IPS-20b (cell line): ENCODE results near the gene CUX1.

Experiments used
- H3K27ac ChIP-seq: one replicate; pipeline ENCODE4 v1.5.1; 2013; ENCODE audit warnings: low read length
- H3K27me3 ChIP-seq: 2 replicates; pipeline ENCODE4 v1.6.1; 2013; ENCODE audit warnings: mild to moderate bottlenecking, low read length, inconsistent platforms; ENCODE audit not compliant: insufficient read depth
- H3K36me3 ChIP-seq: 2 replicates; pipeline ENCODE4 v1.6.1; 2013; ENCODE audit warnings: low read depth, mild to moderate bottlenecking, inconsistent platforms, low read length, moderate library complexity; ENCODE audit not compliant: insufficient read depth
- H3K4me1 ChIP-seq: 2 replicates; pipeline ENCODE4 v1.6.1; 2013; ENCODE audit warnings: mild to moderate bottlenecking, control low read depth, inconsistent platforms, low read length, moderate library complexity; ENCODE audit not compliant: insufficient read depth
- H3K4me3 ChIP-seq: 2 replicates; pipeline ENCODE4 v1.5.1; 2013; ENCODE audit warnings: mild to moderate bottlenecking, low read length, inconsistent platforms
- H3K9ac ChIP-seq: 2 replicates; pipeline ENCODE4 v1.6.1; 2013; ENCODE audit warnings: low read depth, mild to moderate bottlenecking, inconsistent platforms, low read length, moderate library complexity
- H3K9me3 ChIP-seq: 2 replicates; pipeline ENCODE4 v1.6.1; 2013; ENCODE audit warnings: mild to moderate bottlenecking, low read depth, low read length, inconsistent platforms; ENCODE audit not compliant: insufficient read depth

The CUX1 gene

DNA sequence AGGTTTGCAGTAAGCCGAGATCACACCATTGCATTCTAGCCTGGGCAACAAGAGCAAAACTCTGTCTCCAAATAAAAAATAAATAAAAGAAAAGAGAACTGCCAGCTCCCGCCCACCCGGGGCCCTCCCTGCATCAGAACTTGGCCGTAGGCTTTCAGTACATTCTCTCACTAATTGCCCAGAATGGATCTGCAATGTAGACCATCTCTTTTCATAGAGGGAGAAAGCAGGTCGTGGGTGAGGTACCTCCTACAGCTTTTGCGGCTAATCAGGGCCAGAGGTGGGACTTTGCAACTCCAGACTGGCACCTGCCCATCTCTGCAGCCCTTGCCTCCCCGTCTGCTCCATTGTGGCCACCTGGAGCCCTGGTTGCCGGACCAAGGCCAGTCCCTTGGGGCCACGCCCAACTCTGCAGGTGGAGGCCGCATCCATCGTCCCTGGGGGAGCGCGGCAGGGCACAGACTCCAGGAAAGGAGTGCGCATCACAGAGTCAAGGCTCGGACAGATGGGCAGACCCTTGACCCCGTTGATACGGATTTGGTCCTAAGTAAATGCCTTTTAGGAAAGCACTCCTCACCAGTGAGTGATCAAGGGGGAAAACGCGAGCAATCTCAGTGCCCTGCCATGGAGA, 290.2 kb downstream of the CUX1 start:
- H3K36me3 ChIP-seq = peaks cover 46% of the 10 kb centered on the region
- no peaks in the 10 kb centered on the region for H3K9me3 ChIP-seq
- H3K27me3 ChIP-seq = no peaks in the 10 kb centered on the region
- H3K9ac ChIP-seq = no peak overlapping the region
- H3K4me3 ChIP-seq = no peak overlapping the region
- peaks cover 14% of the 10 kb centered on the region; the same call in 1 of the 2 replicates for H3K4me1 ChIP-seq
- H3K27ac ChIP-seq = no peak overlapping the region

DNA sequence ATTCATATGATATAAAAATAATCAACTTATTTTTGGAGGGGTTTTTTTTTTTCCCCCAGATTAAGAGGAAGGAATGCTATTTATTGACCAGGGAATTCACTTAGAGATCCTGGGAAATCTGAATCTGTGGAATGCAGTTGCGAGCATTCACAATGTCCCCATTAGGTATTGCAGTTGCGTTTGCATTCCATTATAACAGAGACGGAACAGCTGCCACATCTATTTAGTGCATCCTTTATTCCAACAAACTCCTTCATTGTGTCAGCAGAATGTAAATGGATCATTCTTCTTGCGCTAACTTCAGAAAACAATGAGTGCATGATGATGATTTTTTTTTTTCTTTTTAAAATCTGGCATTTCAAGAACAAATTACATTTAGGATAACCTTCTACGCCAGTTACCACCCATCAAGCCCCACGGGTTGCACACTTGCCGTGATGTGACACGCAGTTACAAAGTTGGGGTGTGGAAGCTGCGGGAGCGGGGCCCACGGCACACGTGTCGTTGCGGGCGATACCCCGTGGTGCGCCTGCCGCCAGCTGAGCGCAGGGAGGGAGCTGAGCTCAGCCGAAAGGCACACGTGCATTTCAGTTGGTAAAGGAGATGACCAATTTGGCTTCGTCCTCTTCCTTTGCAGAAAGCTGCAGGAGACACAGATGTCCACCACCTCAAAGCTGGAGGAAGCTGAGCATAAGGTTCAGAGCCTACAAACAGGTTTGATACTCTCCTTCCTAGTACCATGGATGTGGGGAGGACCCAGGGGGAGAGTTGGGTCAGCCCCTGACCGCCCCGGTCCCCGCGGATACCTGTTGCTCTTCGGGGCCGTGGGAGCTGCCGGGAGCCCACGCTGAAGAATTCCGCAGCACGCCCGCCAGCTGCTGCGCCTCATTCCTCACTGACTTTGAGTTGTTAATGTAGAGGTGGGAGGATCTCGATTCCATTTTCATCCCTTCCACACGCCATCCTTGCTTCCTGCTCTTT, 293.9 kb downstream of the CUX1 start:
- Histone ChIP-seq H3K36me3 (peaks cover 57% of the 10 kb centered on the region), H3K27ac (peak overlapping the region; percentile 77)

DNA sequence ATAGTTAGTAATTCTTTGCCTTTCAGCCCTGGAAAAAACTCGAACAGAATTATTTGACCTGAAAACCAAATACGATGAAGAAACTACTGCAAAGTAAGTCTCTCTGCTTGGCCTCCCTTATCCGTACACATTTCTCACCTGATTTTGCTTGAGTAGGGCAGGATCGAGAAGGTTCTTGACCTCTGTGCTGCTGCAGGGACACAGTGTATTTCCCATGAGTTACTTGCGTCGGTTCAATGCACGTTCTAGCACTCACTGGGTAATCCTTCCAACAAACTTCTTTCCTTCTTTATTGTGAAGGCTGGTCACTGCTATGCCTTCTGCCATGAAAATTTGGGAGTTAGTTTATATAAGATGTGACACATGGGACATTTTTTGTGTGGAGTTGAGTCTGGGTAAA, 297.8 kb downstream of the CUX1 start:
- Histone ChIP-seq H3K27me3 (no peaks in the 10 kb centered on the region), H3K36me3 (peaks cover 41% of the 10 kb centered on the region), H3K27ac (no peak overlapping the region), H3K9ac (no peak overlapping the region), H3K4me1 (peaks cover 14% of the 10 kb centered on the region), H3K4me3 (no peak overlapping the region), H3K9me3 (no peaks in the 10 kb centered on the region)

More for the DNA sequence above, 293.9 kb downstream of the CUX1 start:
- no peak overlapping the region; the same call in 1 of the 2 replicates for H3K9ac ChIP-seq
- H3K4me3 ChIP-seq = peak overlapping the region; percentile 60; the same call in 1 of the 2 replicates
- H3K4me1 ChIP-seq = peaks cover 14% of the 10 kb centered on the region; the same call in 1 of the 2 replicates
- H3K9me3 ChIP-seq = no peaks in the 10 kb centered on the region
- no peaks in the 10 kb centered on the region for H3K27me3 ChIP-seq

DNA sequence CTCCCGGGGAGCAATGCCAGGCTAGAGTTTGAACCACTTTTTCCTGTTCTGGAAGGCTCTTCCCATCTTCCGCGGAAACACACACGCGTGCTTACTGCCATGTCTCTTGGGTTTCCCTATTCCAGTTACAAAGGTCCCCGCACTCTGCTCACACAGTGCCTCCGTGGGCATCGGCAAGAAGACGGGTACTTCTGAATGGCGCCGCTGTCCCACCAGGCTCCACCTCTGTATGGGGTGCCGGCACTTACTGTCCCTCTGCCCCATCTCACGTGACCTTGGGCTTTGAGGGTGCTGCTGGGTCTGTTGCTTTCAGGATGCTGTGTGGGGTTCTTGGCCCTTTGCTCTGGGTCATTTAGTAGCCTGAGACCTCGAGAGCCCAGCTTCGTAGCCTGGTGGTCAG, 298.5 kb downstream of the CUX1 start:
- Histone ChIP-seq H3K27ac (no peak overlapping the region), H3K9me3 (no peaks in the 10 kb centered on the region), H3K36me3 (peaks cover 37% of the 10 kb centered on the region), H3K4me3 (no peak overlapping the region), H3K9ac (no peak overlapping the region), H3K4me1 (peaks cover 10% of the 10 kb centered on the region), H3K27me3 (no peaks in the 10 kb centered on the region)

DNA sequence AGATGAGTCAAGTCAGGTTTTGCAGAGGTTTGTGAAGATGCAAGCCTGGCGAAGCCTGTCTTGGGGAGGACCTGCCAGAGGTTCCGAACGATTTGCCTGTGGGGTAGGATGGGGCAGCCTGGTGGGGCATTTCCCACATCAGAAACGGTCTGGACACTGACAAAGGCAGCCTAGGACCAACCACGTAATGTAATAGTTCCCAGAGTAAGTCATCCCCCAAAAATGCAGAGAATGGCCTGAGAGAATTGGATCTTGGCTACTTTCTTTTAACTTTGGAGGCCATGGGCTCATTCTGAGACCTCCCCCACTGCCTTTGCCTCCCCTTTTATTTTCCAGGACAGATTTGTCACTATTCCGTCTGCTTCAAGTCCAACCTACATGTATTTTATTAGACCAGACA, 300.3 kb downstream of the CUX1 start:
- Histone ChIP-seq H3K4me3 (no peak overlapping the region), H3K36me3 (peaks cover 36% of the 10 kb centered on the region), H3K9me3 (no peaks in the 10 kb centered on the region), H3K27me3 (no peaks in the 10 kb centered on the region), H3K27ac (no peak overlapping the region), H3K4me1 (peaks cover 8% of the 10 kb centered on the region), H3K9ac (no peak overlapping the region)

DNA sequence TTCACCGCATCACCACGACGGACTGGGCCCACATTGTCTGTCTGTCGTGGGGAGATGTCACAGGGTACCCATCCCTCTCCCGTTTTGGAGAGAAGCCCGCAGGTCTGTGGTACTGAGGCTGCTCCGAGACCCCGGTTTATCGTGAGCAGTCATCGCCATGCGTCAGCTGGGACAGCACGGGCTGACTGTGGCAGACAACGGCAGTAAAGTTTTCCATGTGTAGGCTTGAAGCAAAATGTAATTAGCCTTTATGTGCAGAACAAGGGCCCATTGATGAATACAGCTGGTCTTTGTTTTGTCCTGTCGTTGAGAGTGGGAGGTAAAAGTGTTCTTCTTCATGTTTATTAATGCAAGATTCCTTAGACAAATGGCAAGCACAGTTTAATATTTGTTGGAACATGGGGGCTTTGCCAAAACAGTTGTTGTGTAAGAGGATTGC, 301.8 kb downstream of the CUX1 start:
- no peaks in the 10 kb centered on the region for H3K27me3 ChIP-seq
- peaks cover 23% of the 10 kb centered on the region for H3K36me3 ChIP-seq
- no peak overlapping the region for H3K9ac ChIP-seq
- H3K27ac ChIP-seq = no peak overlapping the region
- no peak overlapping the region for H3K4me3 ChIP-seq
- H3K9me3 ChIP-seq = no peaks in the 10 kb centered on the region
- peaks cover 8% of the 10 kb centered on the region for H3K4me1 ChIP-seq

DNA sequence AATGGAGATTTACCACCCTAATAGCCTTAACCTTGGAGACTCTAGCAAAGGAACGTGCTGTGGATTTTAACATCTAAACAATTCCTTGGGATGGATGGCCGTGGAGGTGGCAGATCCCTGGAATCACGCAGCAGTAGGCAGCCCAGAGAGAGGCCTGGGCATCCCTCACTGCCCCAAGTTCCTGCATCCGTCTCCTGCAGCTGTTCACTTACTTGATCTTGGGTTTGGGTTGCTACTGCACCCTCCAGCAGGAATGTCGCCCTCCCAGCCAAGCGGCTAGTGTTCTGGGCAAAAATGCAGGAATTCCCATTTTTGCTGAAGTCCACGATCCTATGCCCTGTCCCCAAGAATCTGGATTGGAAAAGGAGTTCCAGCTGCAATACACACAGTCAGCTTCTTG, 302.5 kb downstream of the CUX1 start:
- no peaks in the 10 kb centered on the region for H3K9me3 ChIP-seq
- H3K27ac ChIP-seq = no peak overlapping the region
- H3K4me3 ChIP-seq = no peak overlapping the region
- H3K9ac ChIP-seq = no peak overlapping the region
- peaks cover 9% of the 10 kb centered on the region for H3K4me1 ChIP-seq
- peaks cover 22% of the 10 kb centered on the region for H3K36me3 ChIP-seq
- H3K27me3 ChIP-seq = no peaks in the 10 kb centered on the region

DNA sequence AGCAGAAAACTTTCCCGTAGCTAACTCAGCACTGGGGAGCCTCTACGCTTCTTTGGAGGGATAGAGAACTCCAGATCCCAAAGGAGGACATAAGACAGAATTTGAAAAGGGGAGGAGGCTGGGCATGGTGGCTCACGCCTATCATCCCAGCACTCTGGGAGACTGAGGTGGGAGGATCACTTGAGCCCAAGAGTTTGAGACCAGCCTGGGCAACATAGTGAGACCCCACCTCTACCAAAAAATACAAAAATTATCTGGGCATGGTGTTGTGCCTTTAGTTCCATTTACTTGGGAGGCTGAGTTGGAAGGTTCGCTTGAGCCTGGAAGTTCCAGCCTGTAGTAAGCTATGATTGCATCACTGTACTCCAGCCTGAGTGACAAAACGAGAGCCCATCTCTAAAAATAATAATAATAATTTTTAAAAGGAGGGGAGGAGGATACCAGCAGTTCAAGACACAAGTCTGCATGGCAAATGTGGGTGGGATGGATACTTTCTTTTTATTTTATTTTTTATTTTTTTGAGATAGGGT, 303.3 kb downstream of the CUX1 start:
- no peaks in the 10 kb centered on the region for H3K9me3 ChIP-seq
- H3K4me1 ChIP-seq = peaks cover 15% of the 10 kb centered on the region
- H3K27me3 ChIP-seq = no peaks in the 10 kb centered on the region
- H3K36me3 ChIP-seq = peaks cover 14% of the 10 kb centered on the region
- H3K9ac ChIP-seq = no peak overlapping the region
- no peak overlapping the region for H3K4me3 ChIP-seq
- H3K27ac ChIP-seq = no peak overlapping the region

DNA sequence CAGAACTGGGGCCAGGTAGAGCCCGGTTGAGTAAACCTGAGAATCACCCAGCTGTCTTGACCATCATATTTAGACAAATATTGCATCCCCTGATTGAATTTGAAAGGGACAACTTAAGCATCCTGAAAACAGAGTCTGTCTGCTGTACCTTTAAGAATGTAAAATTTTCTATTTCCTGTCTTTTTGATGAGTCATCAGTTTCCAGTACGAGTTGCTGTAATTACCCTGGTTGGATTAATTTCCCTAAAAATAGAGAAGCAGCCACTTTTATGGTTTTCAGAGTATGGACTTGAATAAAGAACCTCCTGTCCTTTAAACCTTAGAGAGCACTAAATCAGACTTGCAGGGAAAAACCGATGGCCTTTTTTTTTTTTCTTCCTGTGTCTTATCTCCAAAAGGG, 304.6 kb downstream of the CUX1 start:
- H3K4me3 ChIP-seq = no peak overlapping the region
- 0 out of 2 replicates have a peak overlapping the region, but pooled peaks have one; percentile 19 for H3K9ac ChIP-seq
- no peak overlapping the region for H3K27ac ChIP-seq
- peaks cover 15% of the 10 kb centered on the region for H3K4me1 ChIP-seq
- no peaks in the 10 kb centered on the region for H3K27me3 ChIP-seq
- peaks cover 12% of the 10 kb centered on the region for H3K36me3 ChIP-seq
- H3K9me3 ChIP-seq = no peaks in the 10 kb centered on the region

DNA sequence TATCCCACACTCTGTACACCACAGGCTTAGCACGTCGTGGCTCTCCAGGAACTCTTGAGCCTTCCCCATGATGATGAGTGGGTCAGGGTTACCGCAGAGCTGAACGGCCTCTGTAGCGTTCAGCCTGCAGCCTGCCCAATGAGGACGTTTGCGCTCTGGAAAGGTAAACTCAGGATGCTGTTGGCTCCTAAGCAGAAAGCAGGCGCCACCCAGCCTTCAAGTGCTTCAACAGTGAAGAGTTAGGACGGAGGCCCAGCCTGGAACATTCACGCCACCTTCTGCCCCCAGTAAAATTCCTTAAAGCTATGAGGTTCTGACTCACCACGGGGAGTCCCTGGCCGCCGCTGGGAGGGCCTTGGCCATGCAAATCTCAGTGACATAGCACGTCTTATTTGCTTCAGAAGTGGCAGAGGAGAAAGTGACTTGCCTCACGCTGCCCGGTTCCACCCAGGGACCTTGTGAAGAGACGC, 307.7 kb downstream of the CUX1 start:
- Histone ChIP-seq H3K9ac (peak overlapping the region; percentile 5; the same call in 1 of the 2 replicates), H3K27me3 (no peaks in the 10 kb centered on the region), H3K4me3 (no peak overlapping the region), H3K4me1 (peaks cover 15% of the 10 kb centered on the region), H3K36me3 (peaks cover 5% of the 10 kb centered on the region), H3K9me3 (no peaks in the 10 kb centered on the region), H3K27ac (no peak overlapping the region)

DNA sequence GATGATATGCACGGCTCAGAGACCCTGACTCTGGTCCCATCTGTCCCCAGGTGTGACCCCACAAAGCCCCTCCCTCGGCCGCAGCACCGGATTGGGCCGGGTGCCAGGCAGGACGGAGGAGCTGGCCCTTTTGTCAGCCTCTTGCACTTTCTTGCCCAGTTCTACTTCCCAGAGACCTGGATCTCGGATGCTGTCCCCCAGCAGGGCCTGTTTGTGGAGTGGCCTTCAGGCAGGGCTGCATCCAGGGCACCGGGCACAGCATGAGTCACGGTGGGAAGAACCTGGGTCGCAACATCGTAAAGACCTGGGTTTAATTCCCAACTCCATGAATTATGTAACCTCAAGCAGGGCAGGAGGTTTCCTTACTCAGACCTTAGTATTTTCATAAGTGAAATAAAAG, 310.9 kb downstream of the CUX1 start:
- no peaks in the 10 kb centered on the region for H3K27me3 ChIP-seq
- H3K36me3 ChIP-seq = peaks cover 5% of the 10 kb centered on the region; the same call in 1 of the 2 replicates
- no peaks in the 10 kb centered on the region for H3K9me3 ChIP-seq
- peaks cover 7% of the 10 kb centered on the region; the same call in 1 of the 2 replicates for H3K4me1 ChIP-seq
- H3K27ac ChIP-seq = no peak overlapping the region
- H3K9ac ChIP-seq = no peak overlapping the region
- no peak overlapping the region for H3K4me3 ChIP-seq
